ENCODE measurements around the gene COMT. TPM values are rescaled to one million over a fixed set of nuclear protein-coding genes. Genes with fewer than 3 reads are reported as not detected.
"Not testable (repeated sequence)": the region's sequence is repeated elsewhere in the genome, so short reads cannot be mapped to it uniquely, and the experiment has no call there.

The COMT gene
- total and polyA plus RNA-seq, 4 donors: 75.3 to 430 (median 146) TPM

GRCh38 chr22:19905347-19906276 is 36.0 kb upstream of the COMT start:
- peaks cover 0 to 3% (median 1%) of the 10 kb centered on the region in 4 donors for H3K4me1 ChIP-seq (ENCODE audit: control insufficient read depth in 4 of 4, insufficient read depth in 4 of 4, low read length in 3 of 4)
- no peak overlapping the region for H3K4me3 ChIP-seq (ENCODE audit: low read depth in 1 of 3, low read length in 3 of 3)
- H3K9me3 ChIP-seq (ENCODE audit: control insufficient read depth in 4 of 4, low read length in 3 of 4): no peaks in the 10 kb centered on the region
- H3K27me3 ChIP-seq (ENCODE audit: control insufficient read depth in 4 of 4, insufficient read depth in 4 of 4, low read length in 3 of 4): no peaks in the 10 kb centered on the region
- H3K27ac ChIP-seq (ENCODE audit: low read depth in 1 of 2, low read length in 2 of 2): no peak overlapping the region
- no peak overlapping the region for H3K9ac ChIP-seq (ENCODE audit: low read depth in 1 of 2, low read length in 2 of 2)
- TF ChIP-seq ZBTB33 (IDR thresholded peaks at IDR 0.05) (no peak), HNF4A (conservative IDR thresholded peaks at IDR 0.05) (no peak), HNF4G (IDR thresholded peaks at IDR 0.05) (no peak), SP1 (IDR thresholded peaks at IDR 0.05) (no peak), FOXA1 (IDR thresholded peaks at IDR 0.05) (no peak)
- DNase-seq (ENCODE audit: low spot score): no peak
- WGBS: 91% methylated on average over 22 of the region's 22 CpGs
- H3K36me3 ChIP-seq (ENCODE audit: control insufficient read depth in 4 of 4, insufficient read depth in 3 of 4, low read depth in 1 of 4, low read length in 3 of 4): peaks cover 2 to 19% (median 11%) of the 10 kb centered on the region in 4 donors

- H3K4me1 ChIP-seq (ENCODE audit: control insufficient read depth in 4 of 4, insufficient read depth in 4 of 4, low read length in 3 of 4); H3K9me3 ChIP-seq (ENCODE audit: control insufficient read depth in 4 of 4, low read length in 3 of 4); H3K9ac ChIP-seq (ENCODE audit: low read depth in 1 of 2, low read length in 2 of 2); H3K4me3 ChIP-seq (ENCODE audit: low read depth in 1 of 3, low read length in 3 of 3); DNase-seq (ENCODE audit: low spot score); H3K27me3 ChIP-seq (ENCODE audit: control insufficient read depth in 4 of 4, insufficient read depth in 4 of 4, low read length in 3 of 4); H3K27ac ChIP-seq (ENCODE audit: low read depth in 1 of 2, low read length in 2 of 2): not testable (repeated sequence)
- peaks cover 2 to 27% (median 9%) of the 10 kb centered on the region in 4 donors for H3K36me3 ChIP-seq (ENCODE audit: control insufficient read depth in 4 of 4, insufficient read depth in 3 of 4, low read depth in 1 of 4, low read length in 3 of 4)
- WGBS: 95% methylated on average over 25 of the region's 25 CpGs
Observed at GRCh38 chr22:19906864-19907263, 34.7 kb upstream of the COMT start.

- not testable (repeated sequence) for H3K4me3 ChIP-seq (ENCODE audit: low read depth in 1 of 3, low read length in 3 of 3); H3K27me3 ChIP-seq (ENCODE audit: control insufficient read depth in 4 of 4, insufficient read depth in 4 of 4, low read length in 3 of 4); H3K9me3 ChIP-seq (ENCODE audit: control insufficient read depth in 4 of 4, low read length in 3 of 4); DNase-seq (ENCODE audit: low spot score); H3K27ac ChIP-seq (ENCODE audit: low read depth in 1 of 2, low read length in 2 of 2); H3K4me1 ChIP-seq (ENCODE audit: control insufficient read depth in 4 of 4, insufficient read depth in 4 of 4, low read length in 3 of 4); H3K9ac ChIP-seq (ENCODE audit: low read depth in 1 of 2, low read length in 2 of 2)
- WGBS: 94% methylated on average over 15 of the region's 16 CpGs
- H3K36me3 ChIP-seq (ENCODE audit: control insufficient read depth in 4 of 4, insufficient read depth in 3 of 4, low read depth in 1 of 4, low read length in 3 of 4): peaks cover 2 to 34% (median 8%) of the 10 kb centered on the region in 4 donors
Observed at GRCh38 chr22:19907902-19908301, 33.7 kb upstream of the COMT start.

DNA sequence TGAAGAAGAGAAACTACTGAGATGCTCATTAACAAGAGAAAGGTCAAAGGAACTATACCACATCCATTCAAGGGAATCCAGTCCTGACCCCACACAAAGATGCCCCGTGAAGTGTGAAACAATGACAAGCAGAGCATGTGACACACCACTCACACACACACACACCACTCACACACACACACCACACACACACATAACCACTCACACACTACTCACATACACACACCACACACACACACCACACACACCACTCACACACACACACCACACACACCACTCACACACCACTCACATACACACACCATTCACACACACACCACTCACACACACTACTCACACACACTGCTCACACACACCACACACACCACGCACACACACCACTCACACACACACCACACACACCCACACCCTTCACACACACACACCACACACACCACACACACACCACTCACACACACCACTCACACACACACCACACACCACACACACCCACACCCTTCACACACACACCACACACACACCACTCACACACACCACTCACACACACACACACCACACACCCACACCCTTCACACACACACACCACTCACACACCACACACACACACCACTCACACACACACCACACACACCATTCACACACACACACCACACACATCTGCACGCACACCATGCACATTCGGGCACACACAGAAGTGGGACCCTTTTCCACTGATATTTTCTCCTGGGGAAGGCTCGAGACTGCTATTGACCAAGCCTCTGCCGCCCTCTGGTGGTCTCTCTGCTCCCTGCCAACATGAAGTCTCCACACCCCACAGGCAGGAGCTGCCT is 32.0 kb upstream of the COMT start:
- no peak for TF ChIP-seq FOXA2 (IDR thresholded peaks at IDR 0.05)
- TF ChIP-seq ZBTB33 (IDR thresholded peaks at IDR 0.05): no peak
- TF ChIP-seq RAD21 (IDR thresholded peaks at IDR 0.05): peak; percentile 90 to 95
- TF ChIP-seq YY1 (IDR thresholded peaks at IDR 0.05): no peak
- TF ChIP-seq HNF4A (conservative IDR thresholded peaks at IDR 0.05): no peak
- TF ChIP-seq MAX (IDR thresholded peaks at IDR 0.05): no peak
- peak; percentile 84 for TF ChIP-seq CTCF (IDR thresholded peaks at IDR 0.05; ENCODE audit: low read depth, low read length, missing input control)
- Histone ChIP-seq H3K27ac (ENCODE audit: low read depth in 1 of 2, low read length in 2 of 2) (no peak overlapping the region), H3K9ac (ENCODE audit: low read depth in 1 of 2, low read length in 2 of 2) (no peak overlapping the region), H3K4me3 (ENCODE audit: low read depth in 1 of 3, low read length in 3 of 3) (no peak overlapping the region), H3K27me3 (ENCODE audit: control insufficient read depth in 4 of 4, insufficient read depth in 4 of 4, low read length in 3 of 4) (no peaks in the 10 kb centered on the region), H3K9me3 (ENCODE audit: control insufficient read depth in 4 of 4, low read length in 3 of 4) (no peaks in the 10 kb centered on the region), H3K4me1 (ENCODE audit: control insufficient read depth in 4 of 4, insufficient read depth in 4 of 4, low read length in 3 of 4) (no peaks in the 10 kb centered on the region), H3K36me3 (ENCODE audit: control insufficient read depth in 4 of 4, insufficient read depth in 3 of 4, low read depth in 1 of 4, low read length in 3 of 4) (peaks cover 6 to 46% (median 22%) of the 10 kb centered on the region in 4 donors)
- 45% methylated on average over 6 of the region's 6 CpGs for WGBS
- peak; percentile 89 for DNase-seq (ENCODE audit: low spot score)

Data from liver (tissue), 9 donors.